ENCODE data around the gene FRRS1.

DNA sequence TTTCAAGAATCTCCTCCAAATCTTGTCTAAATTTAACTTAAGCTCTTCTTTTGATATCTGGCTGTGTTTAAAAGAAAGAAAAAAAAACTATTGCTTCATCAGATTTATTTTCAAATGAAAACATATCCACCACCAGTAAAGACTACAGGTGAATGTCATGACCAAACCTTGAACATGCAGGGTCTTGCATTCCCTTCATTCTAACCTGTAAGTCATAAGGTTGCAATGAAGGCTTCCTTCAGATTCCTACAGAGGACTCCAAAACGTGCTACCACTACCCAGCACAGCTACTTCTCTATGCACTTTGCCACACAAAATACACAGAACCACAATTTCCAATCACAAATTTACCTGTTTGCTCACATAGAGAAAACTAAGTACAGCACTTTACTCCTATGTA is 26.3 kb downstream of the FRRS1 start:
- TF ChIP-seq POLR2A (IDR thresholded peaks at IDR 0.05), result no peak
- TF ChIP-seq POLR2AphosphoS5 (IDR thresholded peaks at IDR 0.05), result no peak
- TF ChIP-seq, protein P1, sequence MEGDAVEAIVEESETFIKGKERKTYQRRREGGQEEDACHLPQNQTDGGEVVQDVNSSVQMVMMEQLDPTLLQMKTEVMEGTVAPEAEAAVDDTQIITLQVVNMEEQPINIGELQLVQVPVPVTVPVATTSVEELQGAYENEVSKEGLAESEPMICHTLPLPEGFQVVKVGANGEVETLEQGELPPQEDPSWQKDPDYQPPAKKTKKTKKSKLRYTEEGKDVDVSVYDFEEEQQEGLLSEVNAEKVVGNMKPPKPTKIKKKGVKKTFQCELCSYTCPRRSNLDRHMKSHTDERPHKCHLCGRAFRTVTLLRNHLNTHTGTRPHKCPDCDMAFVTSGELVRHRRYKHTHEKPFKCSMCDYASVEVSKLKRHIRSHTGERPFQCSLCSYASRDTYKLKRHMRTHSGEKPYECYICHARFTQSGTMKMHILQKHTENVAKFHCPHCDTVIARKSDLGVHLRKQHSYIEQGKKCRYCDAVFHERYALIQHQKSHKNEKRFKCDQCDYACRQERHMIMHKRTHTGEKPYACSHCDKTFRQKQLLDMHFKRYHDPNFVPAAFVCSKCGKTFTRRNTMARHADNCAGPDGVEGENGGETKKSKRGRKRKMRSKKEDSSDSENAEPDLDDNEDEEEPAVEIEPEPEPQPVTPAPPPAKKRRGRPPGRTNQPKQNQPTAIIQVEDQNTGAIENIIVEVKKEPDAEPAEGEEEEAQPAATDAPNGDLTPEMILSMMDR (IDR thresholded peaks at IDR 0.05), result no peak
